Transverse colon (tissue), 4 donors: ENCODE results near the gene ZBTB7C. TPM values are rescaled to one million over a fixed set of nuclear protein-coding genes. Genes with fewer than 3 reads are reported as not detected.

Experiments used
- DNase-seq: peaks from one replicate; pipeline ENCODE4 v3.0.0-alpha.2; 2019
- H3K27ac ChIP-seq, 4 donors: fragments of 200-600 bp; sonication (generic); 2 replicates each; pipeline ENCODE4 v1.5.1; 2016 to 2018; ENCODE audit warnings: inconsistent platforms in 4 of 4
- H3K27me3 ChIP-seq: fragments of 200-600 bp; sonication (generic); 2 replicates; pipeline ENCODE4 v1.5.1; 2017; ENCODE audit warnings: inconsistent platforms
- H3K36me3 ChIP-seq, 4 donors: fragments of 200-600 bp; sonication (generic); 2 replicates each; pipeline ENCODE4 v1.5.1; 2017 to 2019; ENCODE audit warnings: inconsistent platforms in 4 of 4
- H3K4me1 ChIP-seq, 4 donors: fragments of 200-600 bp; sonication (generic); 2 replicates each; pipeline ENCODE4 v1.5.1; 2017 to 2020; ENCODE audit warnings: inconsistent platforms in 4 of 4
- H3K4me3 ChIP-seq, 4 donors: fragments of 200-600 bp; sonication (generic); 1 replicate in 1 of 4; 2 replicates in 3 of 4; pipeline versions ENCODE4 v1.5.1 to v1.6.1; 2017 to 2019; ENCODE audit warnings: inconsistent platforms in 4 of 4
- H3K9me3 ChIP-seq, 2 donors: fragments of 200-600 bp; sonication (generic); 2 replicates each; pipeline ENCODE4 v1.5.1; 2017 to 2019; ENCODE audit warnings: inconsistent platforms in 2 of 2
- CTCF ChIP-seq, 5 experiments: fragments of 200-600 bp in 3 of 5; fragments of 450-650 bp in 2 of 5; sonication (generic) in 3 of 5; IDR thresholded peaks; 1 replicate in 2 of 5; 2 replicates in 3 of 5; pipeline ENCODE4 v1.5.1; 2016 to 2017; ENCODE audit warnings: antibody characterized with exemption in 5 of 5, inconsistent platforms in 3 of 5, mild to moderate bottlenecking in 2 of 5, moderate library complexity in 1 of 5
- EP300 ChIP-seq: sonication (generic); formaldehyde crosslinking; IDR thresholded peaks from one replicate; pipeline ENCODE4 v1.6.1; 2017; ENCODE audit warnings: antibody characterized with exemption, low read depth
- POLR2A ChIP-seq: fragments of 450-650 bp; IDR thresholded peaks from one replicate; pipeline ENCODE4 v1.6.1; 2016; ENCODE audit warnings: antibody characterized with exemption, mild to moderate bottlenecking, moderate library complexity
- POLR2AphosphoS5 ChIP-seq, 3 donors: sonication (generic); formaldehyde crosslinking; IDR thresholded peaks; one replicate each; pipeline ENCODE4 v1.6.1; 2016; ENCODE audit warnings: antibody characterized with exemption in 3 of 3
- WGBS, 2 donors: methylation state at CpG; one replicate each; pipeline ENCODE4 v1.1.5; 2018; ENCODE audit warnings: low coverage in 1 of 2; 5-methylcytosine and 5-hydroxymethylcytosine counted together
- in situ Hi-C, 4 donors: fragments of 200-750 bp; cut with MboI; loops; one replicate each; pipeline versions ENCODE4 v1.15.0 to v1.15.1; 2017; ENCODE audit warnings: low sequenced_read_pairs in 3 of 4, low pct_ligation_motif_present in 1 of 4, low pct_unique_long_range_greater_than_20kb in 1 of 4
- intact Hi-C: fragments of 100-400 bp; cut with DNase I; formaldehyde crosslinking; loops from one replicate; pipeline ENCODE4 v1.15.1; 2023; ENCODE audit warnings: low total_unique reads
- total RNA-seq, 4 donors: library from RNA; depleted of rRNA; stranded (reverse); fragments of >200 nt; gene quantifications; one replicate each; pipeline ENCODE4 v1.1.0, GENCODE V29; 2016

The ZBTB7C gene
- total RNA-seq, 4 donors from 2014 or later: 38.4 to 81.2 (median 47.5) TPM

GRCh38 chr18:48351216-48352050 lies 57.8 kb downstream of the ZBTB7C start:
- intact Hi-C loops: no loop called here
- Histone ChIP-seq H3K4me3 (no peak overlapping the region), H3K4me1 (no peaks in the 10 kb centered on the region), H3K27me3 (no peaks in the 10 kb centered on the region), H3K27ac (no peak overlapping the region), H3K9me3 (no peaks in the 10 kb centered on the region), H3K36me3 (no peaks in the 10 kb centered on the region)
- no peak for DNase-seq
- TF ChIP-seq POLR2A: no peak
- TF ChIP-seq POLR2AphosphoS5 (IDR thresholded peaks at IDR 0.05): no peak
- no peak for TF ChIP-seq CTCF (IDR thresholded peaks at IDR 0.05)
- no peak for TF ChIP-seq EP300
- in situ Hi-C loops: no loop called here
- 71% methylated on average over 11 of the region's 12 CpGs; no CpG with 5 or more reads in 1 of the 2 donors for WGBS, 2 donors

GRCh38 chr18:48348739-48349138 lies 60.4 kb downstream of the ZBTB7C start:
- in situ Hi-C loops (loop anchor here in 2 of 4 donors (25.0 kb wide), 1 partner anchor 311 kb away; no protein-coding TSS in a partner anchor), intact Hi-C loops (loop anchor here (5.0 kb wide), 1 partner anchor 889 kb away; no protein-coding TSS in a partner anchor)
- TF ChIP-seq POLR2A: no peak
- TF ChIP-seq POLR2AphosphoS5 (IDR thresholded peaks at IDR 0.05): no peak
- TF ChIP-seq EP300: no peak
- H3K9me3 ChIP-seq: no peaks in the 10 kb centered on the region
- WGBS, 2 donors: 57 to 65% methylated on average over 1 to 2 of the region's 2 CpGs
- H3K27ac ChIP-seq: no peak overlapping the region
- no peaks in the 10 kb centered on the region for H3K4me1 ChIP-seq
- DNase-seq: no peak
- H3K4me3 ChIP-seq: no peak overlapping the region
- no peaks in the 10 kb centered on the region for H3K27me3 ChIP-seq
- H3K36me3 ChIP-seq: no peaks in the 10 kb centered on the region

- Histone ChIP-seq H3K36me3 (no peaks in the 10 kb centered on the region), H3K27ac (no peak overlapping the region), H3K4me3 (no peak overlapping the region), H3K9me3 (no peaks in the 10 kb centered on the region), H3K4me1 (no peaks in the 10 kb centered on the region), H3K27me3 (no peaks in the 10 kb centered on the region)
- in situ Hi-C loops: loop anchor here in 2 of 4 donors (25.0 kb wide), 1 partner anchor 311 kb away; no protein-coding TSS in a partner anchor
- no peak for DNase-seq
- TF ChIP-seq POLR2A (no peak), EP300 (no peak), POLR2AphosphoS5 (IDR thresholded peaks at IDR 0.05) (no peak), CTCF (IDR thresholded peaks at IDR 0.05) (no peak)
- intact Hi-C loops: loop anchor here (5.0 kb wide), 1 partner anchor 889 kb away; no protein-coding TSS in a partner anchor
- 96% methylated on average over 3 of the region's 3 CpGs; no CpG with 5 or more reads in 1 of the 2 donors for WGBS, 2 donors
Observed at GRCh38 chr18:48347756-48348326, 61.3 kb downstream of the ZBTB7C start.

- no peaks in the 10 kb centered on the region for H3K36me3 ChIP-seq
- in situ Hi-C loops: loop anchor here in 2 of 4 donors (25.0 kb wide), 1 partner anchor 308 kb away; no protein-coding TSS in a partner anchor
- TF ChIP-seq EP300: no peak
- TF ChIP-seq CTCF (IDR thresholded peaks at IDR 0.05): peak; percentile 19 to 50 (median 36)
- no peak for TF ChIP-seq POLR2AphosphoS5 (IDR thresholded peaks at IDR 0.05)
- TF ChIP-seq POLR2A: no peak
- no peaks in the 10 kb centered on the region for H3K4me1 ChIP-seq
- no peaks in the 10 kb centered on the region for H3K27me3 ChIP-seq
- no peak overlapping the region for H3K27ac ChIP-seq
- intact Hi-C loops: loop anchor here (5.0 kb wide), 1 partner anchor 892 kb away; no protein-coding TSS in a partner anchor
- no peak overlapping the region for H3K4me3 ChIP-seq
- DNase-seq: peak; percentile 48
- WGBS, 2 donors: 38 to 72% methylated on average over 2 of the region's 2 CpGs
- no peaks in the 10 kb centered on the region for H3K9me3 ChIP-seq
Observed at GRCh38 chr18:48345596-48345995, 63.6 kb downstream of the ZBTB7C start.
